ENCODE results near the gene GFRA4. TPM values are rescaled to one million over a fixed set of nuclear protein-coding genes. Genes with fewer than 3 reads are reported as not detected.

Gene GFRA4
- total and polyA plus RNA-seq, 2 donors (not counting 3 experiments of a cell fraction or from before 2014, with no cell fraction given) = not detected

- BruUV-seq (replicated peaks) = no TSS peak
- no peaks in the 10 kb centered on the region for H3K9me1 ChIP-seq (replicated peaks; ENCODE audit: control insufficient read depth, extremely low read depth, insufficient read depth, low read length)
- FAIRE-seq (no peak), DNase-seq (ENCODE audit: low read depth, low spot score) (no peak)
- H3K9ac ChIP-seq (replicated peaks; ENCODE audit: extremely low read depth, insufficient read depth, low read length) = no peak overlapping the region
- no peak overlapping the region for H3K27ac ChIP-seq (ENCODE audit: insufficient read depth, low read depth, low read length)
- ChIA-PET CTCF (interaction anchor here (1.1 kb wide), 1 partner anchor 10 kb away, joined by 3 read pairs; no protein-coding TSS in a partner anchor), POLR2A (no interaction called here)
- no peaks in the 10 kb centered on the region for H4K20me1 ChIP-seq (replicated peaks; ENCODE audit: control insufficient read depth, extremely low read depth, insufficient read depth, low read length)
- H3K27me3 ChIP-seq (ENCODE audit: control insufficient read depth in 2 of 2, insufficient read depth in 2 of 2, low read length in 2 of 2) = no peaks in the 10 kb centered on the region
- H3K9me3 ChIP-seq (replicated peaks; ENCODE audit: control insufficient read depth, insufficient read depth, low read length) = no peaks in the 10 kb centered on the region
- no peak overlapping the region for H3K4me3 ChIP-seq (replicated peaks in 1 of 3; ENCODE audit: insufficient read depth in 1 of 3, low read depth in 1 of 3, low read length in 3 of 3)
- H3K4me2 ChIP-seq (ENCODE audit: insufficient read depth, low read length) = no peak overlapping the region
- H3K4me1 ChIP-seq (ENCODE audit: control insufficient read depth, extremely low read depth, insufficient read depth, low read length) = no peaks in the 10 kb centered on the region
- dilution Hi-C loops (cut with MboI; ENCODE audit: extremely low pct_ligation_motif_present, low sequenced_read_pairs) (no loop called here), intact Hi-C loops (cut with micrococcal nuclease) (no loop called here)
- H3K79me2 ChIP-seq (ENCODE audit: control insufficient read depth, insufficient read depth, low read length) = no peaks in the 10 kb centered on the region
- no peak for TF ChIP-seq MYC (IDR thresholded peaks at IDR 0.05; ENCODE audit: low read depth, low read length)
- TF ChIP-seq POLR2A (IDR thresholded peaks at IDR 0.05; ENCODE audit: low read depth, low read length) = no peak
- TF ChIP-seq POLR2AphosphoS5 (IDR thresholded peaks at IDR 0.05; ENCODE audit: insufficient read depth, low read depth, low read length) = no peak
- TF ChIP-seq CTCF (IDR thresholded peaks at IDR 0.05; ENCODE audit: extremely low read depth in 1 of 2, insufficient read depth in 1 of 2, low read depth in 1 of 2, low read length in 2 of 2) = no peak
- TF ChIP-seq GATA2 (IDR thresholded peaks at IDR 0.05; ENCODE audit: insufficient read depth, insufficient read length, low read depth, low read length) = no peak
- TF ChIP-seq JUN (IDR thresholded peaks at IDR 0.05; ENCODE audit: borderline replicate concordance, insufficient read depth, insufficient read length, low read depth) = no peak
- TF ChIP-seq EZH2 (IDR thresholded peaks at IDR 0.05; ENCODE audit: borderline replicate concordance, low read depth, low read length, severe bottlenecking) = no peak
- no peak overlapping the region for H2AFZ ChIP-seq (ENCODE audit: low read depth, low read length)
- H3K36me3 ChIP-seq (ENCODE audit: control insufficient read depth in 2 of 2, extremely low read depth in 1 of 2, insufficient read depth in 2 of 2, low read length in 2 of 2) = peaks cover 0 to 3% of the 10 kb centered on the region in 2 experiments
These were observed 14.2 kb downstream of the GFRA4 start for GRCh38 chr20:3648951-3649350.

Data from endothelial cell of umbilical vein (primary cell).